Measurements from ENCODE around the gene CCDC136.

CCDC136 gene

GRCh38 chr7:128791121-128791971 lies at the start of gene CCDC136:
Gene CCDC136, plus strand, starts transcription at chr7:128791968. Its CDS starts 444 bp downstream, at chr7:128792412.
- TF ChIP-seq, protein P1, sequence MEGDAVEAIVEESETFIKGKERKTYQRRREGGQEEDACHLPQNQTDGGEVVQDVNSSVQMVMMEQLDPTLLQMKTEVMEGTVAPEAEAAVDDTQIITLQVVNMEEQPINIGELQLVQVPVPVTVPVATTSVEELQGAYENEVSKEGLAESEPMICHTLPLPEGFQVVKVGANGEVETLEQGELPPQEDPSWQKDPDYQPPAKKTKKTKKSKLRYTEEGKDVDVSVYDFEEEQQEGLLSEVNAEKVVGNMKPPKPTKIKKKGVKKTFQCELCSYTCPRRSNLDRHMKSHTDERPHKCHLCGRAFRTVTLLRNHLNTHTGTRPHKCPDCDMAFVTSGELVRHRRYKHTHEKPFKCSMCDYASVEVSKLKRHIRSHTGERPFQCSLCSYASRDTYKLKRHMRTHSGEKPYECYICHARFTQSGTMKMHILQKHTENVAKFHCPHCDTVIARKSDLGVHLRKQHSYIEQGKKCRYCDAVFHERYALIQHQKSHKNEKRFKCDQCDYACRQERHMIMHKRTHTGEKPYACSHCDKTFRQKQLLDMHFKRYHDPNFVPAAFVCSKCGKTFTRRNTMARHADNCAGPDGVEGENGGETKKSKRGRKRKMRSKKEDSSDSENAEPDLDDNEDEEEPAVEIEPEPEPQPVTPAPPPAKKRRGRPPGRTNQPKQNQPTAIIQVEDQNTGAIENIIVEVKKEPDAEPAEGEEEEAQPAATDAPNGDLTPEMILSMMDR (conservative IDR thresholded peaks at IDR 0.05) = no peak
- peak; percentile 71; the same call in 1 of the 2 replicates for TF ChIP-seq ZFX (IDR thresholded peaks at IDR 0.05)
- H3K27ac ChIP-seq = peak within 1 kb of the TSS; percentile 80

DNA sequence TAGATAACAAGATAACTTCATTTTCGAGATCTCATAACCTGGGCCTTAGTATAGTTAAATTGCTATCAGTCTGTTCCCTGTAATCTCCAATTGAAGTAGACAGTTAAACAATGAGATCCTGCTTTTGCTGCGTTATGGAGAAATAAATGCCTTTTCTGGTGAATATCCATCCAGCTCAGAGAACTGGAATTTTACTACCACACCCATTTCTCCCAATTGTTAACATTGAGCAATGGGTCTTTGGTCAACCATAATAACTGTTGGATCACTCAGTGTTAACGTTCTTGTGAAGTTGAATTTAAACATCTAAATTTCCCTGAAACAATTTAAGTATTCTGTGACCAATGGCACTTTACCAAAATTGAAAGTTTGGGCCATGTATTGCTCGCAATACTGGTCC lies 49.6 kb upstream of the CCDC136 start:
- H3K27ac ChIP-seq = no peak overlapping the region
- TF ChIP-seq ZFX (IDR thresholded peaks at IDR 0.05) = no peak
- TF ChIP-seq, protein P1 (conservative IDR thresholded peaks at IDR 0.05) = no peak

- no peak overlapping the region for H3K27ac ChIP-seq
- no peak for TF ChIP-seq ZFX (IDR thresholded peaks at IDR 0.05)
- TF ChIP-seq, protein P1 (conservative IDR thresholded peaks at IDR 0.05) = no peak
Measured at GRCh38 chr7:128743112-128743772, 48.5 kb upstream of the CCDC136 start.

GRCh38 chr7:128744366-128744905 lies 47.3 kb upstream of the CCDC136 start:
- TF ChIP-seq, protein P1 (conservative IDR thresholded peaks at IDR 0.05) = no peak
- TF ChIP-seq ZFX (IDR thresholded peaks at IDR 0.05) = no peak
- no peak overlapping the region for H3K27ac ChIP-seq

DNA sequence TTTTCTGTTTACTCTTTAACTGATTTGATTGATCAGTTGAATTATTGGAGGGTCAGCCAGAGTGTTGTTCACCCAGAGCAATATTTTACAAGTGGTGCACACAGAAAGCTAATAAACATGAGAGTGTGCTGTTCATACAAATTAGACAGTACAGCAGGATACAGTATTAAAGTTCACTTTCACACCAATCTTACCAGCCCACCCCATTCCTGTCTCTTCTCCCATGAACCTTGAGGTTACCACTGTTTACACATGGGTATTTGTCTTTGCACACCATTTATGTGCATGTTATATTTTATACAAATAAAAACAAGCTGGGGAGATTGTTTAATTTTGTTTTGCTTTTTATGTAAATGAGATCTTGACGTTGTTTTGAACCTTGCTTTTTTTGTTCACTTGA lies 46.1 kb upstream of the CCDC136 start:
- TF ChIP-seq, protein P1 (conservative IDR thresholded peaks at IDR 0.05) = no peak
- TF ChIP-seq ZFX (IDR thresholded peaks at IDR 0.05) = no peak
- H3K27ac ChIP-seq = no peak overlapping the region

GRCh38 chr7:128747327-128748079 lies 44.3 kb upstream of the CCDC136 start:
- peak overlapping the region; percentile 8; the same call in 1 of the 2 replicates for H3K27ac ChIP-seq

More at GRCh38 chr7:128747327-128748079, 44.3 kb upstream of the CCDC136 start:
- TF ChIP-seq, protein P1 (conservative IDR thresholded peaks at IDR 0.05) = no peak
- no peak for TF ChIP-seq ZFX (IDR thresholded peaks at IDR 0.05)
